Activated CD4-positive, alpha-beta T cell treated with anti-CD3 and anti-CD28 coated beads, Interleukin-10, Interleukin-2, amounts not matched to agents 100 ng/mL and 50 ng/mL, durations not matched to agents 16 hours and 8 hours (primary cell): ENCODE measurements around the gene RGS7.
"Not testable (repeated sequence)": the region's sequence is repeated elsewhere in the genome, so short reads cannot be mapped to it uniquely, and the experiment has no call there.

Source experiments
- DNase-seq: peaks from one replicate; pipeline ENCODE4 v3.0.0-alpha.2; 2020

The RGS7 gene

GRCh38 chr1:241130881-241131280, 226.1 kb downstream of the RGS7 start:
- no peak for DNase-seq

GRCh38 chr1:241129207-241129960, 227.6 kb downstream of the RGS7 start:
- DNase-seq: no peak

GRCh38 chr1:241125286-241125685, 231.7 kb downstream of the RGS7 start:
- no peak for DNase-seq

- DNase-seq: no peak
These were observed 239.0 kb downstream of the RGS7 start for GRCh38 chr1:241118049-241118448.

GRCh38 chr1:241115784-241116183, 241.2 kb downstream of the RGS7 start:
- no peak for DNase-seq

DNA sequence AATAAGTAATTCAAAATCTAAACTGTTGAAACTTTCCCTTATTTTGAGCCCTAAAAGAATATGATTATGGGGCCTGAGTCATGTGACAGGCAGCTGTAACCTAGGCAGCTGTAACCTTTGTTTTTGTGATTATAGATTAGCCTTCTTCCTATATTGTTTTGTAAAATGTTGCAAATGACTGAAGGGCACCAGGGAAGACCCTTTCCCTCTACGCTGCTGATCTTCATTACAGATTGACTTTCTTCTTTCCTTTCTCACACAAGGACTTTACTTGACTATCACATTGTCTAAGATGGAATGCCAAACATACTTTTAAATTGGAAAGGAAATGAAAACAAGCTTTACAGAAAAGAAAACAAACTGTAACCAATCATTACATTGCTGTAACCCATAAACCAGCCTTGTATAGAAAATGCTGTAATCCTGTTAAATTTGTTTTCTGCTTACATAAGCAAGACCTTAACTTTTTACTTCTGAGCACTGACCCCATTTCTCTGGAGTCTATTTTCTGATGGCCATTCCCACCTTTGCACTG, 242.2 kb downstream of the RGS7 start:
- no peak for DNase-seq

DNA sequence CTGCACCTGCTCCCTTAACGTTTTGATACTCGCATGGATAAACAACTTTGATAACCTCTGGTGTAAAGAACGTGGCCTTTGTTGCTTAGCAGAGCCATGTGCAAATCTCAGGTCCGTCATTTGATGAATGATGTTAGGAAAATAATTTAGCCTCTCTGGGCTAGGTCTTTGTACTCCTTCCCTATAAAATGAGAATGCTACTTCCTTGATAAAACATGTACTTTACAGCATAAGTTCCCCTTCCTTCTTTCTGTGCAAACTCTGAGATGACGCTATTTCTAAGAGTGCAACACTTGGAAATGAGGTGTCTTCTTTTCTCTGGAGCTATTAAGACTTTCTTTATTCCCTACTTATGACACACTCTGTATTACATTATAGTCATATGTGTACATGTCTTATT, 243.4 kb downstream of the RGS7 start:
- no peak for DNase-seq

DNA sequence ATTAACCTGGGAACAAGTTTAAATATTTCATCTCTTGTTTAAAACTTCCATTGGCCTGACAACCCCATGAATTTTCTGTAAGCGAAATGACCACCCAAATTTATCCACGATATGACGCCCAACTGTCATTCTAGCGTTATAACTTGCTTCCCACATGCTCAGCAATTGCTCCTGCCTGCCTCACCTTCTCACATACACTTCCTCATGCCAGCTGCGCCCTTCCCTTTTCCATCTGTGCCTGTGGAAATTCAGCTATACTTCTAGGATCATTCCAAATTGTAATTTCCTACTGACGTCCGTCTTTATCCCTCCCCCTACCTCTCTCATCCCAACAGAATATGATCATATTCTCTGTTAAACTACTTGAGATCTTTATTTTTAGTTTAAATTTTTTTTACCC, 248.0 kb downstream of the RGS7 start:
- DNase-seq: no peak

- DNase-seq: no peak
These were observed 251.9 kb downstream of the RGS7 start for GRCh38 chr1:241105147-241105546.

- no peak for DNase-seq
These were observed 254.3 kb downstream of the RGS7 start for GRCh38 chr1:241102664-241103063.

DNA sequence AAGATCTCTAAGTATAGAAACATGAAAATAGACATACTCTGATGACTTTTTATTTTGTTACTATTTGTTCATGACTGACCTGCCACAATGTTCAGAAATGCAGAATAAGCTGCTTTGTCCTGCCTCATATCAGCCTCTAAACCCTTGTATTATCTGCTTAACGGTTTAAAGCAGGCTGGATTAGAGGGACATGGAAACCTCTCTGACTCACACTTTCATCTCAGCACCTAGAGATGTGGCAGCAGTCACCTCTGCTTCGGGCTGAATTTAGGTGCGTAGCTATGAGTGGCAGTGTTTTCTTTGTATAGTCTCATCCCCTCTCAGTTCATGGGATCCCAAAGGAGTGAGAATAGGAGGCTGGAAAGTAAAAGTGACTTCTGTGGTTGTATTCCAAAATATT, 255.4 kb downstream of the RGS7 start:
- no peak for DNase-seq

DNA sequence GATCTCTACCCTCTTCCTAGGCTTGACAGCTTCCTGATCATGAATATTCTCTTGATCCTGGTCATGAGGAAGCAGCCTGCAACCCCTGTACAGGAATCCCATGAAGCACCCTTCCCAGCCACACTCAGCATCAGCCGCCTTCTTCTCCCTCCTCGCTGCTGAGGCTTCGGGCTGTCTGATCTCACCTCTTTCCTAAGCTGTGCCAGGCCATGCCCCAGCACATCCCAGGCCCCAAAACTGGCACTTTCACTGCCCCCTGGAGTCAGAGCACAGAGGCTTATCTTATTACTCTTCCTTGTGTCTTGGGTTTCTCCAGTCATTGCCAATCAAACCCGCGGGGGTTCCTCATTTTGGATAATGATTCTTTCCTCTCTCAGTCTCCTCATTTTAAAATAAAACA, 259.5 kb downstream of the RGS7 start:
- DNase-seq: no peak

DNA sequence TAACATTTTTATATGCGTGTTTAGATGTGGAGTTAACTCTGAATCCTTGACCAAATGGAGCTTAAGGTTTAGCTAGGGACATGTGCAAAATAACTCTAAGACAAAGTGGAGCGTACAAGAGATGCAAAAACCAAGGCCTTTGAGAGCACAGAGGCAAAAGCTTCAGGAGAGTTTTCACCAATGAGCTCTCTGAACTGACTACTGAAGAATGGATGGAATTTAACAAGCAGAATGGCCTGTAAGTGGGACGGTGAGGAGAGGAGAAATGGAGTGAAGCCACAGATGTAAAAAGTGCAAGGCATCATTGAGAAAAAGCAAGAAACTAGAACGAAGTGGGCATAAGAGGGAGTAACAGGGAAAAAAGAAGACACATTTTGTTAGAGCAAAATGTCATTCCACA, 260.0 kb downstream of the RGS7 start:
- DNase-seq: no peak

DNA sequence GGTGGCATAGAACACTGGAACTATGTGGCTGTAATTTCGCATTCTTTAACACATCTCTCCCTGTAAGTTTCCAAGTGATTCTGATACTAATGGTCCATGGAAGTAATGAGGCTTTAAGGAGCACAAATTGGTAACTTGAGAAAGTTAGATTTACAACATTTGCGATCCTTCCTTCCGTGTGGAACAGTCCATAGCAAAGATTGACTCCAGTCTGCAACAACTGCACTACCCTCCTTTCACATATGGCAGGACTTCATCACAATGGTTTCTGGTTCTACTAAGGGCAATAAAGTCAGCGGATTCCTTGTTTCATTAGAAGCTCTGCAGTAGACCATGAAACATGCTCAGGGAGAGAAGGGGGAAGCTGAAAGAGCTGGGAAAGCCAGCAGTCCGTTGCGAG, 261.2 kb downstream of the RGS7 start:
- DNase-seq: no peak

GRCh38 chr1:241090798-241091197, 266.2 kb downstream of the RGS7 start:
- no peak for DNase-seq

- DNase-seq: not testable (repeated sequence)
These were observed 267.9 kb downstream of the RGS7 start for GRCh38 chr1:241089066-241089465.

DNA sequence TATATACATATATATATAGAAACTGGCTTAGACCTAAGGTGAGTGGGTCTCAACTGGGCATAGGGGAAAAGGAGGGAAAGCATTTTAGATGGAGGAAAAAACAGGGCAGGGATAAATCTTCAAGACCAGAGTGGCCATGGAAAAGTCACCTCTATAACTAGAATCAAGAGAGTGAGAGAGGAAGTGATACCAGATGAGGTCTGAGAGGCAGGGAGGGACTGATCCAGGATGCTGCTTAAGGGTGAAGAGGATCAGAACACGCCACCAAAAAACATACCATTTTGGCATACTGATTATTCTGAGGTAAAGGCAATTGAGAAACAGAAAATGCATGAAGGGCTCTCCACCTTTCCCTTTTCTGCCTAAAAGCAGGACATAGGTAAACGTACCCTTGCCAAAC, 268.9 kb downstream of the RGS7 start:
- not testable (repeated sequence) for DNase-seq

DNA sequence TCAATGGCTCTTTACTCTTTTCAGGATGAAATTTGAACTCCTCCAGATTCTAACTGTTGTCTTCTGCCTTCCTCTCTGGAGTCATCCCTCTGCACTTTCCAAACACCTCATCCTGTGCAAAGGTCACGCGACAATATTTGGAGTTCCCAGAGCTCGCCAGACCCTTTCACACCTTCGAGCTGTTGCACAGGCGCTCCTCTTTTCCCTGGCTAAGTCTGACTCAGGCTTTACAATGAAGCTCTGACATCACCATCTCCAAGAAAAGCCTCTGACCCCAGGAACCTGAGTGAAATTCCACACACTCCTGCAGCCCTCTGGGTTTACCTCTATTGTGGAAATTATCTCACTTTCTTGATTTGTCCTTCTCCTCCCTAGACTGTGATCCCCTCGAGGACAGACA, 270.3 kb downstream of the RGS7 start:
- no peak for DNase-seq

DNA sequence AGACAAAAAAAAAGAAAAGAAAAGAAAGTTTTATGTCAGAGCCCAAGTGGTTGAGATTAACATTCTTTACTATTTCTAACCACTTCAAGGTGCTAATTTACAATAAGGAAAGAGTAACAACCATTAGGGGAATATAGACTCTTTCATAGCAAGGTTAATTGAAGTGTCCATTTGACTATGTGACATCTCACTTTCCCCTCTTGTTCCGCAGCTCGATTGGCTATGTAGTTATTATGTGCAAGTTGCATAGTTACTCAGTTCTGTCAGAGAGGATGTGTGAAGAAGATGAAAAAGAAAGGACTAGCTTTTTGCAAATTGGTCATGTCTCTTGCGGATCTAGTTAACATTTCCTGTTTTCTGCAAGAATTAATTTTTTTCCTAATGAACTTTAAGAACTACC, 273.7 kb downstream of the RGS7 start:
- DNase-seq: no peak

DNA sequence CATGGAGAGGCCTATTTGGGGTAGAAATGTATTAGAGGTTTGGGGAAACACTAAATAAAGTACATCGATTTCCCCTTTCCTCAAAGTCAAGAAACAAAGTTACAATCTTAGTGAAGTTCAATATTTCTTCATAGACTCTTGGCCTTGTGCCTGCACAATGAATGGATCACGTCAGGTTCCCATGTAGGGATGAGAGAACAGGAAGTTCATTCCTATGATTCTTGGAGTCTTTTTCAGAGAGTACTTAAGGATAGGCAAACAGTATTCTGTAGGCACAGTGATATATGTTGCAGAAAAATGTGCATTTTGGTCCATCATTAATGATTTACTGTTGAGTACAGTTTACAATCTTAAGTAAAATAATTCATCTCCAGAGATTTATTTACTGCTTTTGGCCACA, 275.5 kb downstream of the RGS7 start:
- no peak for DNase-seq

- DNase-seq: no peak
These were observed 277.5 kb downstream of the RGS7 start for GRCh38 chr1:241079459-241079858.

- DNase-seq: no peak
These were observed 278.0 kb downstream of the RGS7 start for GRCh38 chr1:241079047-241079446.

- DNase-seq: no peak
These were observed 279.4 kb downstream of the RGS7 start for GRCh38 chr1:241077386-241078147.

GRCh38 chr1:241074507-241074906, 282.5 kb downstream of the RGS7 start:
- DNase-seq: no peak
